HG03064 (cell line): Measurements from ENCODE around the gene CCT8L2.
"Not testable (repeated sequence)": the region's sequence is repeated elsewhere in the genome, so short reads cannot be mapped to it uniquely, and the experiment has no call there.

Experiments used
- ATAC-seq: cut with Tn5 transposase; IDR thresholded peaks from one replicate; pipeline ENCODE4 v1.9.1; 2021; ENCODE audit warnings: low read depth; ENCODE audit not compliant: unreplicated experiment

The CCT8L2 gene

DNA sequence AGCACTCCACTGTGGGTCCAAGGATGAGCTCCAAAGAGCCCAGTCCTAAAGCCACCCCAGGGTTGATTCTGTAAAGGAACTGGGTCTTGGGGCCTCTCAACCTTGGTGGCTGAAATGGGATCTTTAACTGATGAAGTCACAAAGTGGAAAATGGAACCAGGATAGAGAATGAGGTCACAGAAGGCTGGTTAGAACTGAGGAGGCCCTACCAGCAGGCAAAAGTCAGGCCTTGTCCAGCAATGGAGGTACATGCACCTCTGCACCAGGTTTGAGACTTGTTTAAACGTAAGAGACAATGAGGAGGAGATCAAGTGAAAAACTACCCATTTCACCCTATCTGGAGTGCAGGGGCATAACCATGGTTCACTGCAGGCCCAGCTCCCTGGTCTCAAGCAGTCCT lies at the start of gene CCT8L2:
CCT8L2 (minus strand) TSS at position 101 of the 400 bp plus-strand sequence. CDS start 260 bp downstream, outside the sequence.
- ATAC-seq = not testable (repeated sequence)

DNA sequence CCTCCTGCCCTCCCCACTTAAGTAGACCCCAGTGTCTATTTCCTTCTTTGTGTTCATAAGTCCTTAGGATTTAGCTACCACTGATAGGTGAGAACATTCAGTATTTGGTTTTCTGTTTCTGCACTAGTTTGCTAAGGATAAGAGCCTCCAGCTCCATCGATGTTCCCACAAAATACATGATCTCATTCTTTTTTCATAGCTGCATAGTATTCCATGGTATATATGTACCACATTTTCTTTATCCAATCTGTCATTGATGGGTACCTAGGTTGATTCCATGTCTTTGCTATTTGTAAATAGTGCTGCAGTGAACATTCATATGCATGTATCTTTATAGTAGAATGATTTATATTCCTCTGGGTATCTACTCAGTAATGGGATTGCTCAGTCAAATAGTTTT lies 42.8 kb upstream of the CCT8L2 start:
- ATAC-seq = not testable (repeated sequence)

DNA sequence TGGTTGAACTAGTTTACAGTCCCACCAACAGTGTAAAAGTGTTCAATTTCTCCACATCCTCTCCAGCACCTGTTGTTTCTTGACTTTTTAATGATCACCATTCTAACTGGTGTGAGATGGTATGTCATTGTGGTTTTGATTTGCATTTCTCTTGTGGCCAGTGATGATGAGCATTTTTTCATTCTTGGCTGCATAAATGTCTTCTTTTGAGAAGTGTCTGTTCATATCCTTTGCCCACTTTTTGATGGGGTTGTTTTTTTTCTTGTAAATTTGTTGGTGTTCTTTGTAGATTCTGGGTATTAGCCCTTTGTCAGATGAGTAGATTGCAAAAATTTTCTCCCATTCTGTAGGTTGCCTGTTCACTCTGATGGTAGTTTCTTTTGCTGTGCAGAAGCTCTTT lies 41.5 kb upstream of the CCT8L2 start:
- ATAC-seq = not testable (repeated sequence)

GRCh38 chr22:16628476-16628875 lies 35.9 kb upstream of the CCT8L2 start:
- ATAC-seq = not testable (repeated sequence)

GRCh38 chr22:16625018-16625417 lies 32.4 kb upstream of the CCT8L2 start:
- not testable (repeated sequence) for ATAC-seq

DNA sequence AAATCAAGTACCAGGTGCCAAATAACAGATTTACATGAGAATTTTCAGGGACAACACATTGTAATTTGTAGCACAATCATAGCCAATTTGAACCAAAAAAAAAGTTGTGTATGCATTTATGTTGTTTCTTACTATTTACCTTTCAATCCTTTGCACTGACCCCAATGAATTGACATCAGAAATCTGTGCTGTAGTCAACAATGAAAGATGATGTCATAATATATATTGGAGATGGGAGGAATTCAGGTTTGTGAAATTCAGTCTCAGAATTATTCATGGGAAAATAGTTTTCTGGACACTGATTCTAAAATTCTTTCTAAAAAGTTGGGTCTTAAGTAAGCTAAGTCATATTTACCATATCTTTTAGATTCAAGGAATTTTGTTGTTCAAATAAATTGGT lies 31.0 kb upstream of the CCT8L2 start:
- not testable (repeated sequence) for ATAC-seq

DNA sequence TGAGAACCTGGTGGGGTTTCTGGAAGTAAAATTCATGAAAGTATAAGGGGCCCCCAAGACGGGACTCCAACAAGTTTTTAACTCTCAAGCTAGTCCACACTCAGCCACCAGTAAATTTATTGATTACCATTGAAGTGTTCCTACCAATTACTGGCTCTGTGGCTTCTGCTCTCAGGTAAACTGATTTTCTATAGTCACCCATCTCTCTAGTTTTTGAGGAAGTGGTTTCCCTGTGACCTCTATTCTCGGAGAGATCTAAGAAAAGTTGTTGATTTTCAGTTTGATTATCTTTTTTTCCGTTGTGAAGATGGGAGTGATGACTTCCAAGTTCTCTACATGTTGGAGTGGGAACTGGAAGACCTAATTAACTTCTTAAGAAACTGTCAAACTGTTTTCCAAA lies 24.9 kb upstream of the CCT8L2 start:
- not testable (repeated sequence) for ATAC-seq

DNA sequence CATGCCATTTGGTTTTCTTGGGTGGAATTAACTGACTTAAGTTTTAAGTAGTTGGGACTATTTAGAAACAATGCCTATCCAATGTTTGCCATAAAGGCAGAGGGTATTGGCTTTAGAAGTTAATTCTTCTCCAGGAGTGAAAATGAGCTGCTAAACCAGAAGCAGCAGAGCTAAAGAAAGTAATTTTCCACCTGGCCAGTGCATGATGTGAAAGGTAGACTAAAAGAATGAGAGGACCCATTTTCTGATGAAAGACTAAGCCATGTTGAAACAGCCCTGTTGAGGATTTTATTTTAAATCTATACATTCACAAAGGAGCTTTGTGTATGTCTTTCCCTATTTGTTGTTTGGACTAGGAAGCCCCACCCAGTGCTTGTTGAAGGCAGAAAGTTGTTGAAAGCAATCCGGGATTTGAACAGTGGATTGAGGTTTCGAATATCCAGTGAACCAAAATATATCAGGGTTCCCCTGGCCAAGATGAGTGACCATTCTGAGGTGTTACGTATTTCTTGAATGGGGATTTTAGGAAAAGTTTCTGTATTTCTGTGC lies 23.9 kb upstream of the CCT8L2 start:
- ATAC-seq = not testable (repeated sequence)

GRCh38 chr22:16615606-16616245 lies 23.1 kb upstream of the CCT8L2 start:
- ATAC-seq = not testable (repeated sequence)

- ATAC-seq = no peak
These were observed 17.1 kb upstream of the CCT8L2 start for GRCh38 chr22:16609548-16610261.

GRCh38 chr22:16608931-16609330 lies 16.3 kb upstream of the CCT8L2 start:
- no peak for ATAC-seq

- ATAC-seq = not testable (repeated sequence)
These were observed 11.8 kb upstream of the CCT8L2 start for GRCh38 chr22:16604257-16604998.

GRCh38 chr22:16603770-16604242 lies 11.2 kb upstream of the CCT8L2 start:
- not testable (repeated sequence) for ATAC-seq

GRCh38 chr22:16603448-16603768 lies 10.8 kb upstream of the CCT8L2 start:
- no peak for ATAC-seq

GRCh38 chr22:16602728-16603447 lies 10.3 kb upstream of the CCT8L2 start:
- ATAC-seq = not testable (repeated sequence)

DNA sequence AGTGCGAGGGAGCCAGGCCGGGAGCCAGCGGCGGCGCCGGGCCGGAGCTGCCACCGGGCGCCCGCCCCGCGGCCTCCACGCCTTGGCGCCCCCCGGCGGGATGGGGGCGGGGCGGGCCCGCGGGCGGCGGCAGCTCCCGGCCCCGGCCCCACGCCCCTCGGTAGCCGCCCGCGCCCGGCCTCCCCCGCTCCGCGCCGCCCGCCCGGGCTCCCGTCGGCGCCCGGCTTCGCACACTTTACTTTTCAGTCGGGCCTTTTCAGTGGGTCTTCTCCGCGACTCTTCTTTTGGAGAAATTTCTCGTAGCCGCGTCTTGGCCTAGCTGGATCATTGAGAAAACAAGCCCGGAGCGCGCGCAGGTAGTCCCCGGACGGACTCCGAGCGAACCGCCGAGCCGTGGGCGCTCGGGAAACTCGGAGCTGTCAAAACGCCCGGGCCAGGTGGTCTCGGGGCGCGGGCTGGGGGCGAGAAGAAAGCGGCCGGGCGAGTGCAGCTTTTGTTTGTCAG lies 9.7 kb upstream of the CCT8L2 start:
- ATAC-seq = not testable (repeated sequence)

DNA sequence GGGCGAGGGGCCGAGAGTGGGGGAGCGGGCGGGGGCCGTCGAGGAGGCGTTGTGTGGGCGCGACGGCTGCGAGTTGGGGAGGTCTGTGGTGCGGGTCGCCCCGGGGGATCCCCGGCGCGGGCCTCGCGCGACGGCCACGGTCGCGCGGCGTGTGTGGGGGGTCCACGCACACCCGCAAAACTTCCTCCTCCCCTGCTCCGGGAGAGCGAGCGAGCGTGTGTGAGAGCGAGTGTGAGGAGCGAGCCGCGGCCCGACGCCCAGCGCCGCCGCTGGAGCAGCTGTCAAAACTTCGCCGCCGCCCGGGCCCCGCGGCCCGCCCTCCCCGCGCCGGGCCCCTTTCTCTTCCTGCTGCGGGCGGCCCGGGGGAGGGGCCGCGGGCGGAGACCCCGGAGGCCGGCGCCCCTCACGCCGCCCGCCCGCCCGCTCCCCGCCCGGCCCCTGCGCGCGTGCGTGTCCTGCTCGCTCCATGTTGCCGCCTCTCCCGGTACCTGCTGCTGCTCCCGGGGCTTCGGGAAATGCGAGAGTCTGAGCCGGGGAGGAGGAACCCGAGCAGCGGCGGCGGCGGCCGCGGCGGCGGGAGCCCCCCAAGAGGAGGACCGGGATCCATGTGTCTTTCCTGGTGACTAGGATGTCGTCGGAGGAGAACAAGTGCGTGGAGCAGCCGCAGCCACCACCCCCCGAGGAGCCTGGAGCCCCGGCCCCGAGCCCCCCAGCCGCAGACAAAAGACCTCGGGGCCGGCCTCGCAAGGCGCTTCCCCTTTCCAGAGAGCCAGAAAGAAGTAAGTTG lies 9.0 kb upstream of the CCT8L2 start:
- ATAC-seq = no peak

DNA sequence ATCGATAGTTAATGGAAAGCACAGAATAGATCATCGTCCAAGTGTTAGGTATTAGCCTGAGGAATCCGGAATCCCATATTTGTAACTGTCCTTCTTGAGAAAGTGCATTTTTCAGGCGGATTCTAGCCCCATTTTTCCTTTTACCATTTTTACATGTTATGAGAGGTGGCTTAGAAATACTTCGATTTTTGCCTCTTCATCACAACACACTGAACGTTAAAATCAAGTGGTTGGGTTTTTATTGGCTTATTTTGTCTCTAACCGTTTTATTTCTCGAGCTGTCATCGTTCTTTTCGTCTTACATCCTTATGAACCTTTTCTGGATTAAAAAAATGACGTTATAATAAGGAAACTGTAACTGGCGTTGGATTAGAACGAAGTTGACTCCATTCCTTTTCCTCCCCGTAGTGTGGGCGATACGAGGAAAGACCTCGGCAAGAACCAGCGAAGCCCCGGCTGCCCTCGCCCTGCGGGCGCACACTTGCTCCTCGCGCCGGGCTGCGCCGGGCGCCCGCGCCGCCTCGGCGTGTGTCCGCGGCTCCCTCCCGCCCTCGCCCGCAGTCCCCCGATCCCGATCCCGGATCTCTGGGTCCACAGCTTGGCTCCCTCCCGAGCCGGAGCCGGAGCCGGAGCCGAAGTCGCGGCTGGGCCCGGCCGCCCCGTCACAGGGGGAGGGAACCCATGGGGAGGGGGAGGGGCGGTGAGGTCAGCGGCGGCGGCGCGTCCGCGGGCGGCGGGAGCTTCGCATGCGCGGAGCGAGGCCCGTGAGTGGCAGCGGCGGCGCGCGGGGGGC lies 8.2 kb upstream of the CCT8L2 start:
- not testable (repeated sequence) for ATAC-seq

GRCh38 chr22:16599648-16600047 lies 7.0 kb upstream of the CCT8L2 start:
- ATAC-seq = not testable (repeated sequence)
